IgD-negative memory B cell (primary cell): Measurements from ENCODE around the gene RAE1. TPM values are rescaled to one million over a fixed set of nuclear protein-coding genes. Genes with fewer than 3 reads are reported as not detected.
A peak's percentile ranks its signal among the peaks of the same experiment; 100 is the strongest.

ENCODE experiments used
- H3K27ac Mint-ChIP-seq, 3 donors: one replicate each; pipeline ENCODE4 v1.8.0; 2020 to 2022; ENCODE audit warnings: mild to moderate bottlenecking in 3 of 3, mixed read lengths in 3 of 3, moderate library complexity in 1 of 3
- H3K27me3 Mint-ChIP-seq: one replicate; pipeline ENCODE4 v1.8.0; 2021; ENCODE audit warnings: mixed read lengths
- H3K36me3 Mint-ChIP-seq: one replicate; pipeline ENCODE4 v1.8.0; 2020; ENCODE audit warnings: mild to moderate bottlenecking, mixed read lengths
- H3K4me1 Mint-ChIP-seq, 3 donors: one replicate each; pipeline ENCODE4 v1.8.0; 2020 to 2022; ENCODE audit warnings: mixed read lengths in 3 of 3, mild to moderate bottlenecking in 1 of 3
- H3K4me3 Mint-ChIP-seq, 4 donors: one replicate each; pipeline ENCODE4 v1.8.0; 2020 to 2022; ENCODE audit warnings: mild to moderate bottlenecking in 4 of 4, mixed read lengths in 4 of 4, moderate library complexity in 3 of 4
- H3K9me3 Mint-ChIP-seq, 3 donors: one replicate each; pipeline ENCODE4 v1.8.0; 2020 to 2021; ENCODE audit warnings: mixed read lengths in 3 of 3, mild to moderate bottlenecking in 1 of 3
- polyA plus RNA-seq: library from polyadenylated mRNA; unstranded; fragments of 300-500 nt; fragmentation: Illumina TruSeq; gene quantifications from one replicate; pipeline ENCODE4 v1.2.3, GENCODE V29; 2021

Gene RAE1
- polyA plus RNA-seq, 1 donor from 2014 or later, result 38.6 TPM

DNA sequence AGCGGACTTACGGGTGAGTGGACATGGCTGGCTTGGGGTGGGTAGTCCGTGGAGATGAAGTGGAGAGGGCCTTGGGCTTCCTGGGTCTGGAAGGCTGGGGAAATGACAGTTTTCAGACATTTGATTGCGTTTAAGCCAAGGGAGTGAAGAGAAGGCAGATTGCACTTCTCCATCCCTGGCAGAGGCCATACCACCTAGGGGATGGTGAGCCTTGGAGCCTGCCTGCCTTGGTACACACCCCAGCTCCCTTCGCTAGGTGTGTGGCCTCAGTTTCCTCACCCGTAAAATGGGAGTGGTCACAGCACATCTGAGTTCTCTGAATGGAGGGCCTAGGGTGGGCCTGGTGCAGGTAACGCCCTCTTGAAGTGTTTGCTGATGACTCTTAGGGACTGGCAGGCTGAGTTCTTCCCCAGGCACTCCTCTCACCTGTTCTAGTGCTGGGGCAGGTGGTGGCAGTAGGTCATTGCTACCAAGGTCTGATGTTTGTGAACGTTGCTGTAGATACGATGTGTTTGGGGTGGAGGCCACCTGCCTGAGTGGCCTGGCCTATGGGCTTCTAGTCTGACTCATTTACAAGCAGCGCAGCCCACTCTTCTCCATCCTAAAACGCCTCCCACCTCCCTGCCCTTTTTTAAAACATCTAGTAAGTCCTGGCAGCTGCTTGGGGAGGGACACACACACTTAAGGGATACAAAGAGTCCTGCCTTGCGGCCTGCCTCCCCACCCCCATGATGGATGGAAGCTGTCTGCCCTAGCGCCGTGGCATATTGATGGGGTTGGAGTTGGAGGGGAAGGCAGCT, 42.5 kb downstream of the RAE1 start:
- Mint-ChIP-seq H3K27me3 (no peaks in the 10 kb centered on the region), H3K9me3 (peaks cover 0 to 1% (median 0%) of the 10 kb centered on the region in 3 donors), H3K36me3 (peaks cover 3% of the 10 kb centered on the region), H3K4me1 (peaks cover 31 to 47% (median 35%) of the 10 kb centered on the region in 3 donors), H3K27ac (peak overlapping the region; percentile 84 to 99 (median 97)), H3K4me3 (peak overlapping the region; percentile 80 to 97 (median 92))

DNA sequence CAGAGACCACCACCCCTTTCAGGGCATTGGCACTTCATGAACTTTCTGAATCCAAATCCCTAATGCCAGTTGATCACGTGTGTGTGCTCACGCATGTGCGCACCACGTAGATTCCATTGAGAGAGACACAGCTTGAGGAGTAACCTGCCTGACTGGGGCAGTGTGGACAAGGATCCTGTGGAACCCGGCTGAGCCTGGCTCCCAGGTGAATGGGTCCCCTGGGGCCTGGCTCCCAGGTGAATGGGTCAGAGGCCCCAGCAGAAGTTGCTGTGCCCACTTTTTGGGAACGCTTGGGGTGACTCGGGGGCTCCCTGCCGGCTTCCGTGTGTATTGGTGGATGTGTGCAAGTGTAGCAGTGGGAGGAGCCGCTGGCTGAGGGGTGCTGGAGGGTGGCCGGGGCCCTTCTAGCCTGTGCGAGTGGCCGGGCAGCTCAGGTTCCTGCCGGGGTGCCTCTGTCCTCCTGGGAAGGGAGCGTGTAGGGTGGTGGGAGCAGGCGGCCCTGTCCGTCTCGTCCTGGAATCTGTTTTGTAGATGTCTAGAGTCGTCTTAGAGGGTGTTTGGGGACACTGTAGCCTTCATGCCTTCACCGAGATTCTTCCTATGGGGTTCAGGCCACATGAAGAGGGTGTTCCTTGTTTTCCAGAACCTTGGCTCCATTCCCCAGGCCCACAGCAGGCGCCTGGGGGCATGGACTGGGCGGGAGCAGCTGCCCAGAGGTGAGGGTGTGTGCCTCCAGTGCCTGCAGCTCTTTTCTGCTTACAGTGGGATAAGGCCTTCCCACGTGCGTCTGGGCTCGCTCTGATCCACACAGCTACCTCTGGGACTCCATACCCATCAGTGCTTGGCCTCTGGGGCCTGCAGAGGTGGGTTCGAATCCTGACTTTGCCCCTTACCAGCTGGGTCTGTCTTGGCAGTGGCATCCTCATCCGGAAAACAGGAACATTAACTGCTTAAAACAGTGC, 43.3 kb downstream of the RAE1 start:
- Mint-ChIP-seq H3K4me1 (peaks cover 36 to 52% (median 43%) of the 10 kb centered on the region in 3 donors), H3K4me3 (peak overlapping the region; percentile 80 to 97 (median 92)), H3K36me3 (peaks cover 3% of the 10 kb centered on the region), H3K9me3 (peaks cover 0 to 1% (median 0%) of the 10 kb centered on the region in 3 donors), H3K27me3 (peaks cover 2% of the 10 kb centered on the region), H3K27ac (peak overlapping the region; percentile 78 to 99 (median 97))

DNA sequence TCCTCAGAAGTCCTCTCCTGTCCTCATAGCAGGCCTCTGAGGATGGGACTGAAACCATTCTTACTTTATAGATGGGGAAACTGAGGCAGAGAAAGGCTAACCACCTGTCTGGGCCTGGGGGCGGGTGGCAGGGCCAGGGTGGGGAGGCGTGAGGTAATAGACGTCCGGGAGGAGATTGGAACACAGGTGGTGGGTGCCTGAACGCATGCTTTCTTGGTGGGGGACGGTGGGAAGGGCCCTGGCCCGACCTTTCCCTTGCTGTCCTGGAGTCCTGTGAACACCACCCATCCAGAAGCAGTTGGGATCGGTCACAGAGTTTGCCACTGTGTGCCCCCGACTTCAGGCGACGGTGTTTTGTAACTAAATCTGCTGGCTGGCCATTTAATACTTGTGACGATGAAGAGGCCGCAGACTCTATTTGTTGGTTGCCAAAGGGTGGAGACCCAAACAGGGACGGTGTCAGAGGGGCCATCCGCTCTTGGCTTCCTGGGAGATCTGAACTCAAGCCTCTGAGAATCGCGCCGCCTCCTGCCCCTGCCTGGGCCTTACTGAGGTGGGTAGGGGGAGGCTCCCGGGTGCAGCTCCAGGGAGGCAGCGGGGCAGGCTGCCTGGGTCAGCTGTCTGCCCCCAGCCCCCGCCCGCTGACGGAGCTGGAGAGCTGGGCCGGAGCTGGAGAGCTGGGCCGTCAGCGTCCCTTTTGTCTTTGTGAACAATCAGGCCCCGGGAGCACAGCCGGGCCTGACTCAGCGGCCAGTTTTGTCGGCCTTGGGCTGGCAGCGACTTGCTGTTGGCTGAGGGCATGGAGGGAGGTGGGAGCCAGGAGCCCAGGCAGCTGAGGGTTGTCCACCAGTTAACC, 44.3 kb downstream of the RAE1 start:
- Mint-ChIP-seq H3K27me3 (peaks cover 2% of the 10 kb centered on the region), H3K4me1 (peaks cover 36 to 55% (median 45%) of the 10 kb centered on the region in 3 donors), H3K36me3 (peaks cover 3% of the 10 kb centered on the region), H3K4me3 (peak overlapping the region in 3 of 4 donors; percentile 9 to 83 (median 82)), H3K9me3 (peaks cover 0 to 1% (median 0%) of the 10 kb centered on the region in 3 donors), H3K27ac (peak overlapping the region; percentile 63 to 97 (median 78))

DNA sequence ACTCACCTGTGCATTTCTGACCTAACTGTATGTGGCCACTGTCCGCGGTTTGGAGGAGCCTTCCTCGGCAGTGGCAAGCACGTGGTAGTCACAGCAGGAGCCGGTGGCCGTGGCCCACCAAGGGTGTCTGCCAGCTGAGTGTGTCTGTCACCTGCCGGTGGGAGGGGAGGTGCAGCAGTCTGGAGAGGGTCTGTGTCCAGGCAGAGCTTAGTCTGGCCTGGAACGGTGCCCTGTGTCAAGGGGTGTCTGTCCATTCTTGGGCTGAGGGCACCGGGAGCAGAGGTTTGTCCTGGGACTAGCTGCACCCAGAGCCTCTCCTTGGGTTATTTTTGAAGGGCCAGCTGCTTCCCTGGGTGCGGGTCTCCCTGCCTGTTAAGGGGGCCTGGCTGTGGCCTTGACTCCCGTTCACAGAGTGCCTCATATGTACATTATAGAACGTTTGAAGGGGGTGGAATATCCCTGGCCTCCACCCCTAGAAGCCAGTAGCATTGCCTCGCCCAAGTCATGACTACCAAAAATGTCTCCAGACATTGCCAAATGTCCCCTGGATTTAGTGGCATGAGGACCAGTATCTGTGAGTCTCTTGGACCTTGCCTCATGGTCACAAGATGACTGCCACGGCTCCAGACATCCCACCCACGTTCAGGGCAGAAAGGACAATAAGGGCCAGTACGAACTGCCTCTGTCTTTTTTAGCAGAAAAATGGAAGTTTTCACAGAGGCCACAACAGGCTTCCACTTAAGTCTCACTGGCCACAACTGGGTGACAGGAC, 45.3 kb downstream of the RAE1 start:
- peak overlapping the region in 3 of 4 donors; percentile 25 to 88 (median 82) for H3K4me3 Mint-ChIP-seq
- H3K36me3 Mint-ChIP-seq, result peaks cover 8% of the 10 kb centered on the region
- H3K27ac Mint-ChIP-seq, result peak overlapping the region; percentile 97 to 100 (median 98)
- H3K4me1 Mint-ChIP-seq, result peaks cover 38 to 62% (median 52%) of the 10 kb centered on the region in 3 donors
- H3K27me3 Mint-ChIP-seq, result peaks cover 3% of the 10 kb centered on the region
- H3K9me3 Mint-ChIP-seq, result peaks cover 0 to 1% (median 0%) of the 10 kb centered on the region in 3 donors

DNA sequence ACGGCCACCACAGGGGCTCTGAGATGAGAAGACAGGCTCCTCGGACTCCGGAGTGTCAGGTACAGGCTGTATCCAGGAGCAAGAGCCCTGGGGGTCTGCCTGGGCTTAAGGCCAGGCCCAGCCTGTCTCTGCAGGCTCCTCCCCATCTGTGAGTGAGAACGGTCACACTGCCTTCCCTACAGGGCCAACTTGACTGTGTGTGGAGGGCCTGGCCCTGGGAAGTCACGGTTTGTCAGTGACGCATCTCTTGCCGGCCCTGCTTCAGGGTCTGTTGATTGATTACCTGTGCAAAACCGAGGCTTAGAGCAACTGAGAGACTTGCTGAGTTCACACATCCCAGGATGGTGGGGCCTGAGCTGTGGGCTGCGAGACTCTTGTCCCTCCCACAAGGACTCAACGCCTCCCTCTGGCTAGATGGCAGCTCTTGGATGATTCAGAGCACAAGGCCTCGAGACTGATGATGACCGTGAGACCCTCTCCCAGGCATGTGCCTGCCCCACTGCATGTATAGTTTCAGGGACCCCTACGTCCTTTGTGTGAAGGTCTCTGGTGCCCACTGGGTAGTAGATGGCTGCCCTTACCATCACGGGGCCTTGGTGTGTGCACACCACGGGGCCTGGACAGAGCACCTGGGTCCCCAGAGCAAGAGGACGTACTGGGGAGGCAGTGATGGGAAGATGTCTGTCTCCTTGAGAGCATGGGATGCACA, 46.1 kb downstream of the RAE1 start:
- Mint-ChIP-seq H3K9me3 (peaks cover 0 to 1% (median 0%) of the 10 kb centered on the region in 3 donors), H3K36me3 (peaks cover 11% of the 10 kb centered on the region), H3K27me3 (peaks cover 6% of the 10 kb centered on the region), H3K27ac (peak overlapping the region; percentile 97 to 100 (median 98)), H3K4me1 (peaks cover 38 to 70% (median 55%) of the 10 kb centered on the region in 3 donors), H3K4me3 (peak overlapping the region; percentile 80 to 90 (median 85))

DNA sequence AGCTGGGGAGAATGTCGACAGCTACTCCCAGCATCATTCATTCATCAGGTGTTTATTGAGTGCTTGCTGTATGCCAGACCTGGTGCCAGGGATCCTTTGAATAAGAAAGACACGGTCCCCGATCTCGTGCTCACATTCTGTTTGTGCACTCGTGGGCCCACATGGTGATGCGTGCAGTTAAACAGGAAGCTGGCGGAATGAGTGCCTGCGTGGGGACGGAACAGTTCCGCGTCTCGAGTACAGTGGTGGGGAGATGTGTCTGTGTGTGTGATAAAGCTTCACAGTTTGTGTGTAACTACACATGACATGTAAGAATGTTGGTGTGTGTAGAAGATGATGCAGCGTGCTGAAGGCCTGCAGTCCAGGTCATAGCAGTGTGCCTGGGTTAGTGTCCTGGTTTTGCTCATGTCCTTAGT, 46.6 kb downstream of the RAE1 start:
- Mint-ChIP-seq H3K9me3 (peaks cover 0 to 1% (median 0%) of the 10 kb centered on the region in 3 donors), H3K27me3 (peaks cover 6% of the 10 kb centered on the region), H3K36me3 (peaks cover 11% of the 10 kb centered on the region)

DNA sequence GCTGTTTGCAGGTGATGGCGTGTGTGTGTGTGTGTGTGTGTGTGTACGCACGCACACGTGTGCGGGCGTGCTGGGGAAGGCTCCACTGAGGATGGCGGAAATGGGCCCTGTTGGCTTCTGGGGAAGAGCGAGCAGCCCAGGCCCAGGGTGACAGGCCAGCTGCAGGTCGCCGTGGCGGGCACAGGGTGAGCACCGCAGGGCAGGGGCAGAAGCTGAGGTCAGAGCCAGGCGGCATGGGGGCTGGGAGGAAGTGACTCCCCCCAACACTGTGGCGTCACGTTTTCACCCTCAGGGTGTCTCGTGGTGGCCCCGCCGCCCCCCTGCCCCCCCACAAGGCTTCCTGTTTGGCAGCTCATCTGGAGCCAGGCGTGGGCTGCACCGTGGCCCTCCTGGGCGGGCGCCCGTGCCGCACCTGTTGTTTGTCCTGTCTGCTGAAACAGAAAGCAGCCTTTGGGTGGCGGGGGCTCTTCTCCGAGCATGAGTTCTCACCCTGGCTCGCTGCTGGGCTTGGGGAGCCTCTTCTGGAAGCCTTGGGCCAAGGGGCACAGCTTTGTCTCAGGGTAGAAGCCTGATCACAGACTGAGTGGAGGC, 47.3 kb downstream of the RAE1 start:
- H3K4me1 Mint-ChIP-seq, result peaks cover 31 to 66% (median 50%) of the 10 kb centered on the region in 3 donors
- H3K27ac Mint-ChIP-seq, result peak overlapping the region; percentile 97 to 100 (median 98)
- H3K36me3 Mint-ChIP-seq, result peaks cover 12% of the 10 kb centered on the region
- H3K4me3 Mint-ChIP-seq, result peak overlapping the region; percentile 80 to 94 (median 86)
- H3K9me3 Mint-ChIP-seq, result no peaks in the 10 kb centered on the region
- peaks cover 6% of the 10 kb centered on the region for H3K27me3 Mint-ChIP-seq

More for the DNA sequence above, 46.6 kb downstream of the RAE1 start:
- peak overlapping the region; percentile 97 to 100 (median 98) for H3K27ac Mint-ChIP-seq
- H3K4me3 Mint-ChIP-seq, result peak overlapping the region; percentile 80 to 90 (median 85)
- H3K4me1 Mint-ChIP-seq, result peaks cover 33 to 70% (median 54%) of the 10 kb centered on the region in 3 donors

DNA sequence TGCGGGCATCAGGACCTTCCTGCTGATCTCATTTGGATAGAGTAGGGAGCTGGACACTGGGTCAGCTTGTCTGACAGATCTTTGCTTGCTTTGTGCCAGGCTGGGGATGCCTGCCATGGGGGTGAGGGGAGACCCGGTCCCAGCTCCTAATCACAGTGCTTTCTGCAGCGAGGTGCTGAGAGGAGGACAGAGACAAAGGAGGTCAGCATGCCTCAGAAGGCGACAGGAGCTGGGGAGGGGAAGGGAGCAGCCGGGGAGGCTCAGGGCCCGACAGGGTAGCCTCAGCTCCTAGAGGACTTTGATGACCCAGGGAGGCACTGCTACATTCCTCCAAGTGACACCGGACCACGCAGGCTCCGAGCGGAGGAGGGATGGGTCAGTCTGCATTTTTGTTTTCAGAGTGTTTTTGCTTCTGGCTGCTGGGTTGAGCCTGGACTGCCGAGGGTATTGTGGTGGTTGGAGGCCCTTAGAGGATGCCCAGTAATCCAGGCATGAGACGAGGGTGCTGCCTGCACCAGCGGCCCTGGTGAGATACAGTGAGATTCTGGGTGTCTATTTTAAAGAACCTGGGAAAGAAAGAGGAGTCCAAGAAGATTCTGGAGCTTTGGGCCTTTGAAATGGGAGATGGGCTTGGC, 48.0 kb downstream of the RAE1 start:
- H3K27me3 Mint-ChIP-seq, result peaks cover 6% of the 10 kb centered on the region
- no peaks in the 10 kb centered on the region for H3K9me3 Mint-ChIP-seq
- peaks cover 12% of the 10 kb centered on the region for H3K36me3 Mint-ChIP-seq
- peaks cover 36 to 59% (median 44%) of the 10 kb centered on the region in 3 donors for H3K4me1 Mint-ChIP-seq
- peak overlapping the region; percentile 80 to 94 (median 86) for H3K4me3 Mint-ChIP-seq
- peak overlapping the region; percentile 97 to 100 (median 98) for H3K27ac Mint-ChIP-seq

DNA sequence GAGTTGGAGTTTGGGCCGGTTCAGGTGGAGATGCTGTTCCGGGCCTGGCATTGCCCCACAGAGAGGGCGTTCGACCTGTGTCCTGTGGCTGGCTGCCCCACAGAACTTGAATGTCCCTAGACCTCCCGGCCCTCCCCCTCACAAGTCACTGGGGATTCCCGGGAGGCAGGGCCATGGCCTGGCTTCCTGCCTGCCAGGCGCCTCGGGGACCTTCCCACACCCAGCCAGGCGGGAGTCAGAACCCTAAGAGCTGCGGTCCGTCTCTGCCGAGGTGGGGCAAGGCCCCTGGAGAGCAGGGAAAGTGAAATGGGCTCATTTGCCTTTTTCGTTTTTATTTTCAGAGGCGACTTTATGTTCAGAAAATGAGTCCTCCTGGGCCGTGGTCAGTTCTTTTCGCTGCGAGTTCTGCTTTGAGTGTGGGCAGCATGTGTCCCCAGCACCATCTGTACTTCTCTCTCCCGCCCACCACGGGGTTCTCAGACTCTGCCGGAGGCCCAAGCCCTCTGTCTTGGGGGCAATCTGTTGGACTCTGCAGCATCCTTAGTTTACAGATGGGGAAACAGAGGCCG, 48.6 kb downstream of the RAE1 start:
- Mint-ChIP-seq H3K4me1 (peaks cover 36 to 55% (median 44%) of the 10 kb centered on the region in 3 donors), H3K4me3 (peak overlapping the region; percentile 80 to 94 (median 86)), H3K27ac (peak overlapping the region; percentile 97 to 100 (median 98)), H3K27me3 (peaks cover 6% of the 10 kb centered on the region), H3K36me3 (peaks cover 12% of the 10 kb centered on the region), H3K9me3 (no peaks in the 10 kb centered on the region)

DNA sequence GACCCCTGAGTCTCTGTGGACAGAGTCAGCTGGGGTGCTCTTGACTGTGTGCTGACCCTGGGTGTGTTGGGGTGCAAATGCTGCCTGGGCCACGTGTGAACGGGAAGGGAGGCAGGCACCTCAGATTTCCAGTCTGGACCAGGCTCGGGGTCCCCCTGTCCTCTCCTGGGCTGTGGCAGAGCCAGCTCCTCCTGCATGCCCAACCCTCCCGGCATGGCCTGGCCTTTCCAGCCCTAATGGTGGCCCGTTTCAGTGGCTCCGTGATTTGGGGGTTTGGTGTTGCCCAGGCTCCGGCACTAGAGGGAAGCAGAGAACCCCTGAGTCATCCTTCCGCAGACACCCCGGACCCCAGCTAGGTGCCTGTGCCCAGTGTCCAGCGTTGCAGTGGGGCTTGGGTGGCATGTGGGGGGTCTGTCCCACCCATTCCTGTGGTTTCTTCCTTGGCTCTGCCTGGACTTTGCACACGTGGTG, 49.2 kb downstream of the RAE1 start:
- Mint-ChIP-seq H3K36me3 (peaks cover 15% of the 10 kb centered on the region), H3K4me3 (peak overlapping the region; percentile 80 to 94 (median 86)), H3K4me1 (peaks cover 36 to 54% (median 44%) of the 10 kb centered on the region in 3 donors), H3K27ac (peak overlapping the region; percentile 97 to 98 (median 98)), H3K9me3 (no peaks in the 10 kb centered on the region), H3K27me3 (peaks cover 6% of the 10 kb centered on the region)

DNA sequence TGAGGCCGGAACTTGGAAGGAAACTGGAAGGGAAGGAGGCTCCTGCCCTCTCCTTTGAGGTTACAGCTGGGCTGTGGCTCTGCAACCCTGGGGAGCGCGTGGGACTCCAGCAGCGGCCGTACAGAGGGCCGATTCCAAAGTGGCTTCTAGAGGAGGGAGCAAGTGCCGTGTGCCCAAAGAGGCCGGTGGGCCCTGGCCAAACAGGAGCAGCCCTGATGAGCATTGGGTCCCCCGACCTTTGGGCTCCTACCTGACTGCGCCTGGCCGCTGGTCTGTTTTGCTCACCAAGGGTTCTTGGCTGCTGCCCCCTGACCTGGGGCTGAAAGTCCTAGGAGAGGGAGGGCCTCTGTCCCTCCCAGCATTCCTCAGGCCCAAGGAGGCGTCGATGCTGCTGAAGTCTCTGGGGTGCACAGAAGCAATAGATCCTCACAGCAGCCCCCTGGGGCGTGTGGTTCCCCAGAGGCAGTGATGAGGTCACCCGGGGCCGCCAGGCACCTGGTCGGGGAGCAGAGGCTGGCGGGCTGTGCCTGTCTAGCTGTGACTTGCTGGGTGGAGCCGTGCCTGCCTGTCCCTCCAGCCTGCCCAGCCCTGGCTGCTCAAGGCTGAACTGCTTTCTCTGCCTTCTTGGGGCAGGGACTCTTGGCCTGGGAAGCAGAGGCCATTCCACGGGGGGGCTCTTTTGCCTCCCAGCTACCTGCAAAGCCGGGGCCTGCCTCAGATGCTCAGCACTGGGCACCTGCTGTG, 49.9 kb downstream of the RAE1 start:
- H3K36me3 Mint-ChIP-seq, result peaks cover 15% of the 10 kb centered on the region
- H3K27ac Mint-ChIP-seq, result peak overlapping the region; percentile 97 to 98 (median 98)
- peaks cover 6% of the 10 kb centered on the region for H3K27me3 Mint-ChIP-seq
- peak overlapping the region; percentile 80 to 94 (median 86) for H3K4me3 Mint-ChIP-seq
- peaks cover 36 to 52% (median 42%) of the 10 kb centered on the region in 3 donors for H3K4me1 Mint-ChIP-seq
- no peaks in the 10 kb centered on the region for H3K9me3 Mint-ChIP-seq
